OCI-LY3 (cell line): ENCODE data around the gene CCDC12.

Experiments used
- H2AFZ ChIP-seq: fragments of 200-600, 300-600 bp; shearing (Covaris generic); 2 replicates; pipeline ENCODE4 v1.6.0; 2014; ENCODE audit warnings: antibody characterized with exemption, low read depth, low read length
- H3K27ac ChIP-seq: fragments of 200-600, 300-600 bp; sonication (generic); 2 replicates; pipeline ENCODE4 v1.5.1; 2014; ENCODE audit warnings: mild to moderate bottlenecking, low read length, moderate library complexity, mixed read lengths
- H3K27me3 ChIP-seq: fragments of 200-600, 300-600 bp; sonication (generic); 2 replicates; pipeline ENCODE4 v1.6.1; 2014; ENCODE audit warnings: low read depth, low read length, mixed read lengths
- H3K36me3 ChIP-seq: fragments of 200-600, 300-600 bp; sonication (generic); replicated peaks from 2 replicates; pipeline ENCODE3; 2014; ENCODE audit warnings: low read depth, low read length, mixed read lengths
- H3K4me1 ChIP-seq: fragments of 300-600, 200-600 bp; sonication (generic); 2 replicates; pipeline ENCODE4 v1.6.1; 2014; ENCODE audit warnings: low read length, mixed read lengths
- H3K4me2 ChIP-seq: fragments of 200-600, 300-600 bp; sonication (generic); 2 replicates; pipeline ENCODE4 v1.6.1; 2014; ENCODE audit warnings: low read length, mixed read lengths
- H3K4me3 ChIP-seq: fragments of 300-600, 200-600 bp; sonication (generic); 2 replicates; pipeline ENCODE4 v1.5.1; 2014; ENCODE audit warnings: antibody characterized with exemption, mild to moderate bottlenecking, low read length, moderate library complexity
- H3K79me2 ChIP-seq: fragments of 300-600, 200-600 bp; shearing (Covaris generic); 2 replicates; pipeline ENCODE4 v1.6.1; 2014; ENCODE audit warnings: mild to moderate bottlenecking, low read length, mixed read lengths
- H3K9ac ChIP-seq: fragments of 300-600, 200-600 bp; shearing (Covaris generic); 2 replicates; pipeline ENCODE4 v1.6.0; 2014; ENCODE audit warnings: mild to moderate bottlenecking, low read length, moderate library complexity
- H3K9me3 ChIP-seq: fragments of 200-600, 300-600 bp; shearing (Covaris generic); 2 replicates; pipeline ENCODE4 v1.6.1; 2014; ENCODE audit warnings: low read length, mixed read lengths; ENCODE audit not compliant: insufficient read depth
- H4K20me1 ChIP-seq: fragments of 200-600, 300-600 bp; sonication (generic); 2 replicates; pipeline ENCODE4 v1.6.1; 2016; ENCODE audit warnings: low read length, mixed read lengths; ENCODE audit not compliant: insufficient read depth
- CTCF ChIP-seq: fragments of 200-600, 300-600 bp; sonication (generic); IDR thresholded peaks from 2 replicates; pipeline ENCODE4 v1.5.1; 2014; ENCODE audit warnings: antibody characterized with exemption, low read length, low read depth
- EZH2phosphoT487 ChIP-seq: fragments of 200-600 bp; shearing (Covaris generic); IDR thresholded peaks from 2 replicates; pipeline ENCODE4 v1.6.1; 2018; ENCODE audit warnings: antibody characterized with exemption, mixed run types, low read depth

The CCDC12 gene

GRCh38 chr3:46900007-46900292, 76.6 kb downstream of the CCDC12 start:
- H3K9ac ChIP-seq: no peak overlapping the region

GRCh38 chr3:46899151-46900006, 77.2 kb downstream of the CCDC12 start:
- H3K9me3 ChIP-seq: no peaks in the 10 kb centered on the region
- H3K27me3 ChIP-seq: peaks cover 2% of the 10 kb centered on the region; the same call in 1 of the 2 replicates
- H3K4me1 ChIP-seq: no peaks in the 10 kb centered on the region
- no peak overlapping the region for H2AFZ ChIP-seq
- no peaks in the 10 kb centered on the region for H3K79me2 ChIP-seq
- H4K20me1 ChIP-seq: no peaks in the 10 kb centered on the region
- H3K4me2 ChIP-seq: no peak overlapping the region
- no peak overlapping the region for H3K27ac ChIP-seq
- H3K4me3 ChIP-seq: no peak overlapping the region
- H3K9ac ChIP-seq: no peak overlapping the region
- H3K36me3 ChIP-seq: no peaks in the 10 kb centered on the region
- no peak for TF ChIP-seq EZH2phosphoT487
- no peak for TF ChIP-seq CTCF

More at GRCh38 chr3:46900007-46900292, 76.6 kb downstream of the CCDC12 start:
- Histone ChIP-seq H3K9me3 (no peaks in the 10 kb centered on the region), H4K20me1 (no peaks in the 10 kb centered on the region), H3K4me1 (no peaks in the 10 kb centered on the region), H3K36me3 (no peaks in the 10 kb centered on the region), H3K27ac (no peak overlapping the region), H3K79me2 (no peaks in the 10 kb centered on the region), H2AFZ (no peak overlapping the region), H3K4me3 (no peak overlapping the region), H3K4me2 (no peak overlapping the region), H3K27me3 (peaks cover 2% of the 10 kb centered on the region; the same call in 1 of the 2 replicates)
- TF ChIP-seq CTCF (no peak), EZH2phosphoT487 (no peak)

- H3K36me3 ChIP-seq: no peaks in the 10 kb centered on the region
- no peak overlapping the region for H3K9ac ChIP-seq
- H4K20me1 ChIP-seq: no peaks in the 10 kb centered on the region
- no peak overlapping the region for H3K27ac ChIP-seq
- H3K27me3 ChIP-seq: peaks cover 2% of the 10 kb centered on the region; the same call in 1 of the 2 replicates
- peak overlapping the region; percentile 51 for H3K4me3 ChIP-seq
- peaks cover 6% of the 10 kb centered on the region for H3K4me1 ChIP-seq
- no peaks in the 10 kb centered on the region for H3K9me3 ChIP-seq
- H3K4me2 ChIP-seq: peak overlapping the region; percentile 45
- TF ChIP-seq EZH2phosphoT487 (no peak), CTCF (no peak)
- no peak overlapping the region for H2AFZ ChIP-seq
- no peaks in the 10 kb centered on the region for H3K79me2 ChIP-seq
Measured at GRCh38 chr3:46898321-46899150, 78.0 kb downstream of the CCDC12 start.

GRCh38 chr3:46897829-46898320, 78.7 kb downstream of the CCDC12 start:
- Histone ChIP-seq H2AFZ (no peak overlapping the region), H3K4me2 (no peak overlapping the region; the same call in 1 of the 2 replicates), H3K79me2 (no peaks in the 10 kb centered on the region), H4K20me1 (no peaks in the 10 kb centered on the region), H3K27ac (no peak overlapping the region), H3K27me3 (peaks cover 2% of the 10 kb centered on the region; the same call in 1 of the 2 replicates), H3K9me3 (no peaks in the 10 kb centered on the region), H3K9ac (no peak overlapping the region), H3K4me3 (no peak overlapping the region), H3K4me1 (peaks cover 12% of the 10 kb centered on the region), H3K36me3 (no peaks in the 10 kb centered on the region)
- TF ChIP-seq EZH2phosphoT487 (no peak), CTCF (no peak; the same call in 1 of the 2 replicates)
